ENCODE results near the gene LEMD2. TPM values are rescaled to one million over a fixed set of nuclear protein-coding genes. Genes with fewer than 3 reads are reported as not detected.

The LEMD2 gene
- total RNA-seq, 1 experiment from 2014 or later, result 91.8 TPM

DNA sequence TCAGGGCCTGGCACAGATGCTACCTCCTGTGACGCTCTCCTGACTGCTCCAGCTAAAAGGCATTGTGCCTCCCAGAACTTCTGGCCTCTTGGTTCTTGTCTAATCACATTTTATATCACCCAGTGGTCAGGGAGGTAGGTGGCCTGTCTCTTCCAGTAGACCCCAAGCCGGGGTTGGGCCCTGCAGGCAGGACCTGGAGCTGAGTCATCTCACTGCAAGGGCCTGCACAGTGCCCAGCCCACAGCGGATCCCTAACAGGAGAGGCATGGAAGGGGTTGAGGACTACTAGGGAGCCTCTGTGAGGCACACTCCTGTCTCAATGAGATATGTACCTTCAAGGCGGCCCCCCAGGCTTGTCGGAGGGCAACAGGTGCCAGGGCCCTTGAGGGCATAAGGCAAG, 6.4 kb downstream of the LEMD2 start:
- Histone ChIP-seq H3K4me2 (ENCODE audit: insufficient read depth, insufficient read length, low read length) (no peak overlapping the region), H2BK20ac (ENCODE audit: low read depth, low read length, poor library complexity, severe bottlenecking) (no peak overlapping the region), H3K4me1 (ENCODE audit: insufficient read depth, low read length) (peaks cover 29% of the 10 kb centered on the region; the same call in 1 of the 2 replicates), H4K5ac (ENCODE audit: insufficient read length, low read depth, low read length) (no peak overlapping the region), H2BK120ac (ENCODE audit: low read depth, low read length, poor library complexity, severe bottlenecking) (no peak overlapping the region), H3K9me3 (ENCODE audit: control insufficient read depth, low read depth, low read length) (no peaks in the 10 kb centered on the region), H3K23ac (ENCODE audit: insufficient read length, low read depth, low read length) (no peak overlapping the region), H4K20me1 (ENCODE audit: control insufficient read depth, insufficient read depth, insufficient read length) (no peaks in the 10 kb centered on the region), H2AFZ (ENCODE audit: low read length) (no peak overlapping the region), H3K27ac (ENCODE audit: insufficient read length, low read depth, low read length) (peak overlapping the region; percentile 20), H3K27me3 (ENCODE audit: insufficient read depth, low read length) (no peaks in the 10 kb centered on the region), H3K14ac (ENCODE audit: insufficient read depth, low read length) (no peak overlapping the region), H4K8ac (replicated peaks; ENCODE audit: insufficient read length, low read depth, low read length) (no peak overlapping the region), H2BK12ac (ENCODE audit: insufficient read length, low read depth, low read length) (peak overlapping the region; percentile 71), H3K79me1 (ENCODE audit: insufficient read depth, low read depth, low read length, poor library complexity, severe bottlenecking) (peaks cover 3% of the 10 kb centered on the region), H2BK5ac (ENCODE audit: insufficient read length, low read length) (no peak overlapping the region), H3K9ac (ENCODE audit: extremely low read depth, insufficient read length, low read length) (no peak overlapping the region), H2BK15ac (ENCODE audit: low read depth, low read length) (no peak overlapping the region), H3K4ac (ENCODE audit: low read depth, low read length) (no peak overlapping the region), H3K56ac (ENCODE audit: insufficient read length, low read depth, low read length) (no peak overlapping the region), H3K23me2 (ENCODE audit: insufficient read length, low read depth, low read length, poor library complexity, severe bottlenecking) (no peaks in the 10 kb centered on the region), H3K79me2 (ENCODE audit: insufficient read depth, low read length) (peaks cover 9% of the 10 kb centered on the region; the same call in 1 of the 2 replicates), H3T11ph (ENCODE audit: low read length) (no peak overlapping the region), H2AK5ac (ENCODE audit: insufficient read length, low read length) (peak overlapping the region; percentile 38), H3K18ac (ENCODE audit: insufficient read length, low read depth, low read length) (peak overlapping the region; percentile 51), H4K91ac (ENCODE audit: insufficient read length, low read depth, low read length) (peak overlapping the region; percentile 7)
- no peaks in the 10 kb centered on the region for H3K9me3 Mint-ChIP-seq
- WGBS (ENCODE audit: extremely low coverage, insufficient read length, low lambda C conversion rate), result no CpG with 5 or more reads among the region's 5 CpGs
- peak overlapping the region; percentile 81 to 97 (median 94); a peak in 6 of 7 replicates for H3K27ac Mint-ChIP-seq
- H3K36me3 Mint-ChIP-seq (ENCODE audit: insufficient read depth in 1 of 3, low read depth in 3 of 3), result peaks cover 34 to 80% (median 77%) of the 10 kb centered on the region in 3 experiments
- no peak for TF ChIP-seq CTCF (conservative IDR thresholded peaks at IDR 0.05)
- H3K4me3 Mint-ChIP-seq, result no peak overlapping the region
- H3K27me3 Mint-ChIP-seq (ENCODE audit: low read depth), result no peaks in the 10 kb centered on the region
- DNase-seq, result no peak
- H3K4me1 Mint-ChIP-seq, result peaks cover 82 to 84% of the 10 kb centered on the region in 2 experiments
